Measurements from ENCODE around the gene ZNF853.

Gene ZNF853

GRCh38 chr7:6636741-6637543, 21.5 kb downstream of the ZNF853 start, which contains the start of gene ZNF316:
Gene ZNF316 (plus strand): TSS chr7:6637318. CDS start chr7:6642410, 5,092 bp downstream.
- Histone ChIP-seq H3K4me1 (no peaks in the 10 kb centered on the region; the same call in 1 of the 2 replicates), H3K9me3 (no peaks in the 10 kb centered on the region), H3K27me3 (ENCODE audit: low read depth) (no peaks in the 10 kb centered on the region), H3K36me3 (replicated peaks) (peaks cover 15% of the 10 kb centered on the region), H3K4me3 (peak within 1 kb of the TSS; percentile 52)
- peak in 1 of 2 experiments; percentile 59 for DNase-seq (ENCODE audit: low spot score in 2 of 2)
- in situ Hi-C loops (cut with MboI; ENCODE audit: low sequenced_read_pairs) = no loop called here

GRCh38 chr7:6637544-6638229, 22.3 kb downstream of the ZNF853 start:
- Histone ChIP-seq H3K27me3 (ENCODE audit: low read depth) (no peaks in the 10 kb centered on the region), H3K9me3 (no peaks in the 10 kb centered on the region), H3K4me3 (peak overlapping the region; percentile 49), H3K4me1 (no peaks in the 10 kb centered on the region; the same call in 1 of the 2 replicates), H3K36me3 (replicated peaks) (peaks cover 22% of the 10 kb centered on the region)
- DNase-seq (ENCODE audit: low spot score in 2 of 2) = peak; percentile 15 to 69
- in situ Hi-C loops (cut with MboI; ENCODE audit: low sequenced_read_pairs) = no loop called here

- no peak for DNase-seq (ENCODE audit: low spot score in 2 of 2)
- Histone ChIP-seq H3K36me3 (replicated peaks) (peaks cover 36% of the 10 kb centered on the region), H3K27me3 (ENCODE audit: low read depth) (no peaks in the 10 kb centered on the region), H3K9me3 (no peaks in the 10 kb centered on the region), H3K4me3 (no peak overlapping the region; the same call in 1 of the 2 replicates), H3K4me1 (no peaks in the 10 kb centered on the region; the same call in 1 of the 2 replicates)
- in situ Hi-C loops (cut with MboI; ENCODE audit: low sequenced_read_pairs) = no loop called here
Measured at GRCh38 chr7:6639032-6639431, 23.6 kb downstream of the ZNF853 start.

- H3K4me1 ChIP-seq = no peaks in the 10 kb centered on the region; the same call in 1 of the 2 replicates
- in situ Hi-C loops (cut with MboI; ENCODE audit: low sequenced_read_pairs) = no loop called here
- H3K4me3 ChIP-seq = no peak overlapping the region
- DNase-seq (ENCODE audit: low spot score in 2 of 2) = no peak
- H3K9me3 ChIP-seq = no peaks in the 10 kb centered on the region
- peaks cover 39% of the 10 kb centered on the region for H3K36me3 ChIP-seq (replicated peaks)
- H3K27me3 ChIP-seq (ENCODE audit: low read depth) = no peaks in the 10 kb centered on the region
Measured at GRCh38 chr7:6639627-6640026, 24.2 kb downstream of the ZNF853 start.

- DNase-seq (ENCODE audit: low spot score in 2 of 2) = peak; percentile 19 to 81
- Histone ChIP-seq H3K9me3 (no peaks in the 10 kb centered on the region), H3K27me3 (ENCODE audit: low read depth) (no peaks in the 10 kb centered on the region), H3K36me3 (replicated peaks) (peaks cover 45% of the 10 kb centered on the region), H3K4me1 (no peaks in the 10 kb centered on the region; the same call in 1 of the 2 replicates), H3K4me3 (no peak overlapping the region)
- in situ Hi-C loops (cut with MboI; ENCODE audit: low sequenced_read_pairs) = no loop called here
Measured at GRCh38 chr7:6640246-6640721, 24.9 kb downstream of the ZNF853 start.

GRCh38 chr7:6641305-6642035, 26.1 kb downstream of the ZNF853 start:
- no peak for DNase-seq (ENCODE audit: low spot score in 2 of 2)
- Histone ChIP-seq H3K4me3 (no peak overlapping the region), H3K27me3 (ENCODE audit: low read depth) (no peaks in the 10 kb centered on the region), H3K4me1 (no peaks in the 10 kb centered on the region; the same call in 1 of the 2 replicates), H3K9me3 (no peaks in the 10 kb centered on the region), H3K36me3 (replicated peaks) (peaks cover 45% of the 10 kb centered on the region)
- in situ Hi-C loops (cut with MboI; ENCODE audit: low sequenced_read_pairs) = no loop called here

GRCh38 chr7:6642239-6642839, 26.9 kb downstream of the ZNF853 start:
- no peak for DNase-seq (ENCODE audit: low spot score in 2 of 2)
- no peaks in the 10 kb centered on the region for H3K27me3 ChIP-seq (ENCODE audit: low read depth)
- H3K4me3 ChIP-seq = no peak overlapping the region
- in situ Hi-C loops (cut with MboI; ENCODE audit: low sequenced_read_pairs) = no loop called here
- no peaks in the 10 kb centered on the region for H3K9me3 ChIP-seq
- H3K4me1 ChIP-seq = no peaks in the 10 kb centered on the region; the same call in 1 of the 2 replicates
- H3K36me3 ChIP-seq (replicated peaks) = peaks cover 45% of the 10 kb centered on the region

- no peaks in the 10 kb centered on the region; the same call in 1 of the 2 replicates for H3K4me1 ChIP-seq
- H3K9me3 ChIP-seq = no peaks in the 10 kb centered on the region
- no peak overlapping the region for H3K4me3 ChIP-seq
- in situ Hi-C loops (cut with MboI; ENCODE audit: low sequenced_read_pairs) = no loop called here
- no peak for DNase-seq (ENCODE audit: low spot score in 2 of 2)
- no peaks in the 10 kb centered on the region for H3K27me3 ChIP-seq (ENCODE audit: low read depth)
- peaks cover 48% of the 10 kb centered on the region for H3K36me3 ChIP-seq (replicated peaks)
Measured at GRCh38 chr7:6642861-6643640, 27.6 kb downstream of the ZNF853 start.

- peaks cover 48% of the 10 kb centered on the region for H3K36me3 ChIP-seq (replicated peaks)
- H3K27me3 ChIP-seq (ENCODE audit: low read depth) = no peaks in the 10 kb centered on the region
- no peak overlapping the region for H3K4me3 ChIP-seq
- no peak for DNase-seq (ENCODE audit: low spot score in 2 of 2)
- in situ Hi-C loops (cut with MboI; ENCODE audit: low sequenced_read_pairs) = no loop called here
- no peaks in the 10 kb centered on the region for H3K9me3 ChIP-seq
- H3K4me1 ChIP-seq = no peaks in the 10 kb centered on the region
Measured at GRCh38 chr7:6643915-6644625, 28.7 kb downstream of the ZNF853 start.

GRCh38 chr7:6644728-6645127, 29.3 kb downstream of the ZNF853 start:
- Histone ChIP-seq H3K27me3 (ENCODE audit: low read depth) (no peaks in the 10 kb centered on the region), H3K9me3 (no peaks in the 10 kb centered on the region), H3K4me3 (no peak overlapping the region), H3K4me1 (no peaks in the 10 kb centered on the region), H3K36me3 (replicated peaks) (peaks cover 51% of the 10 kb centered on the region)
- in situ Hi-C loops (cut with MboI; ENCODE audit: low sequenced_read_pairs) = no loop called here
- no peak for DNase-seq (ENCODE audit: low spot score in 2 of 2)

GRCh38 chr7:6646465-6646864, 31.1 kb downstream of the ZNF853 start:
- in situ Hi-C loops (cut with MboI; ENCODE audit: low sequenced_read_pairs) = no loop called here
- Histone ChIP-seq H3K9me3 (no peaks in the 10 kb centered on the region; the same call in 1 of the 2 replicates), H3K4me1 (no peaks in the 10 kb centered on the region), H3K27me3 (ENCODE audit: low read depth) (no peaks in the 10 kb centered on the region), H3K36me3 (replicated peaks) (peaks cover 52% of the 10 kb centered on the region), H3K4me3 (no peak overlapping the region)
- no peak for DNase-seq (ENCODE audit: low spot score in 2 of 2)

GRCh38 chr7:6647080-6647479, 31.7 kb downstream of the ZNF853 start:
- Histone ChIP-seq H3K9me3 (no peaks in the 10 kb centered on the region; the same call in 1 of the 2 replicates), H3K4me3 (no peak overlapping the region), H3K27me3 (ENCODE audit: low read depth) (no peaks in the 10 kb centered on the region), H3K36me3 (replicated peaks) (peaks cover 52% of the 10 kb centered on the region), H3K4me1 (no peaks in the 10 kb centered on the region)
- in situ Hi-C loops (cut with MboI; ENCODE audit: low sequenced_read_pairs) = no loop called here
- DNase-seq (ENCODE audit: low spot score in 2 of 2) = no peak
